ENCODE measurements around the gene SRGAP1.

DNA sequence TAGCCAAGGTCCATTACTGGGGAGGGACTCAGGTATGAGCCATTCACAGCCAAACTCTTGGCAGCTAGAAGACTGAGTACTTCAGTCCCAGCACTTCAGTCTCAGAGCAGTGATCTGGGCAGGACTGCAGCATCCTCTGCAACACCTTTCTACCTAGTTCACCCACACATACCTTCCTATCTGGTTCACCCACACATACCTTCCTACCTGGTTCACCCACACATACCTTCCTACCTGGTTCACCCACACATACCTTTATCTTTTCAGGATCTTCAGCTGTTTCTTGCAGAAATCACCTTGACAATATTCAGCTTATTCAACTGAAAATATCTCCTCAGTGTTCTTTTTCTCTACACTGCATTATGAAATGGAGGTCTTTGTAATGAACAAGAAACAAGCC, 101.3 kb downstream of the SRGAP1 start:
- no peak for TF ChIP-seq CTCF (IDR thresholded peaks at IDR 0.05; ENCODE audit: insufficient read depth, low read length)
- no peak for TF ChIP-seq POLR2AphosphoS5 (IDR thresholded peaks at IDR 0.05; ENCODE audit: low read depth)
- TF ChIP-seq, protein P1, sequence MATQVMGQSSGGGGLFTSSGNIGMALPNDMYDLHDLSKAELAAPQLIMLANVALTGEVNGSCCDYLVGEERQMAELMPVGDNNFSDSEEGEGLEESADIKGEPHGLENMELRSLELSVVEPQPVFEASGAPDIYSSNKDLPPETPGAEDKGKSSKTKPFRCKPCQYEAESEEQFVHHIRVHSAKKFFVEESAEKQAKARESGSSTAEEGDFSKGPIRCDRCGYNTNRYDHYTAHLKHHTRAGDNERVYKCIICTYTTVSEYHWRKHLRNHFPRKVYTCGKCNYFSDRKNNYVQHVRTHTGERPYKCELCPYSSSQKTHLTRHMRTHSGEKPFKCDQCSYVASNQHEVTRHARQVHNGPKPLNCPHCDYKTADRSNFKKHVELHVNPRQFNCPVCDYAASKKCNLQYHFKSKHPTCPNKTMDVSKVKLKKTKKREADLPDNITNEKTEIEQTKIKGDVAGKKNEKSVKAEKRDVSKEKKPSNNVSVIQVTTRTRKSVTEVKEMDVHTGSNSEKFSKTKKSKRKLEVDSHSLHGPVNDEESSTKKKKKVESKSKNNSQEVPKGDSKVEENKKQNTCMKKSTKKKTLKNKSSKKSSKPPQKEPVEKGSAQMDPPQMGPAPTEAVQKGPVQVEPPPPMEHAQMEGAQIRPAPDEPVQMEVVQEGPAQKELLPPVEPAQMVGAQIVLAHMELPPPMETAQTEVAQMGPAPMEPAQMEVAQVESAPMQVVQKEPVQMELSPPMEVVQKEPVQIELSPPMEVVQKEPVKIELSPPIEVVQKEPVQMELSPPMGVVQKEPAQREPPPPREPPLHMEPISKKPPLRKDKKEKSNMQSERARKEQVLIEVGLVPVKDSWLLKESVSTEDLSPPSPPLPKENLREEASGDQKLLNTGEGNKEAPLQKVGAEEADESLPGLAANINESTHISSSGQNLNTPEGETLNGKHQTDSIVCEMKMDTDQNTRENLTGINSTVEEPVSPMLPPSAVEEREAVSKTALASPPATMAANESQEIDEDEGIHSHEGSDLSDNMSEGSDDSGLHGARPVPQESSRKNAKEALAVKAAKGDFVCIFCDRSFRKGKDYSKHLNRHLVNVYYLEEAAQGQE (IDR thresholded peaks at IDR 0.05; ENCODE audit: insufficient replicate concordance, low read depth) = no peak
- no peak for TF ChIP-seq GABPA (IDR thresholded peaks at IDR 0.05; ENCODE audit: low read depth)
- TF ChIP-seq SPI1 (IDR thresholded peaks at IDR 0.05; ENCODE audit: borderline replicate concordance, low read depth) = no peak

Measured in HL-60 (cell line).